Neutrophil (primary cell): ENCODE results near the gene RMI1.

ENCODE experiments used
- H3K27ac ChIP-seq: fragments of 200-600 bp; sonication (generic); 2 replicates; pipeline ENCODE4 v1.5.1; 2016; ENCODE audit warnings: mild to moderate bottlenecking, moderate library complexity
- H3K27me3 ChIP-seq: fragments of 200-600 bp; sonication (generic); 2 replicates; pipeline ENCODE4 v1.6.0; 2016; ENCODE audit warnings: mild to moderate bottlenecking
- H3K36me3 ChIP-seq: fragments of 200-600 bp; sonication (generic); 2 replicates; pipeline ENCODE4 v1.5.1; 2017
- H3K4me1 ChIP-seq, 2 experiments: fragments of 200-600 bp in 1 of 2; sonication (generic) in 1 of 2; 1 replicate in 1 of 2; 2 replicates in 1 of 2; pipeline versions ENCODE4 v1.5.1 to v1.6.1; 2013 to 2016; ENCODE audit warnings: low read depth in 1 of 2, low read length in 1 of 2, mild to moderate bottlenecking in 1 of 2, moderate library complexity in 1 of 2; ENCODE audit not compliant: control insufficient read depth in 1 of 2, insufficient read depth in 1 of 2
- H3K4me3 ChIP-seq, 2 experiments: fragments of 200-600 bp in 1 of 2; sonication (generic) in 1 of 2; 1 replicate in 1 of 2; 2 replicates in 1 of 2; pipeline ENCODE4 v1.5.1; 2013 to 2016; ENCODE audit warnings: low read depth in 1 of 2, low read length in 1 of 2, mild to moderate bottlenecking in 1 of 2, moderate library complexity in 1 of 2
- H3K9me3 ChIP-seq: fragments of 200-600 bp; sonication (generic); 2 replicates; pipeline ENCODE4 v1.5.1; 2016
- CTCF ChIP-seq: fragments of 200-600 bp; sonication (generic); IDR thresholded peaks from 2 replicates; pipeline ENCODE4 v1.5.1; 2016; ENCODE audit warnings: antibody characterized with exemption

The RMI1 gene

GRCh38 chr9:83999141-83999918, 18.7 kb downstream of the RMI1 start:
- Histone ChIP-seq H3K9me3 (no peaks in the 10 kb centered on the region), H3K36me3 (no peaks in the 10 kb centered on the region), H3K27me3 (no peaks in the 10 kb centered on the region), H3K27ac (peak overlapping the region; percentile 75), H3K4me1 (peaks cover 25 to 29% of the 10 kb centered on the region in 2 experiments), H3K4me3 (no peak overlapping the region)
- TF ChIP-seq CTCF = no peak

DNA sequence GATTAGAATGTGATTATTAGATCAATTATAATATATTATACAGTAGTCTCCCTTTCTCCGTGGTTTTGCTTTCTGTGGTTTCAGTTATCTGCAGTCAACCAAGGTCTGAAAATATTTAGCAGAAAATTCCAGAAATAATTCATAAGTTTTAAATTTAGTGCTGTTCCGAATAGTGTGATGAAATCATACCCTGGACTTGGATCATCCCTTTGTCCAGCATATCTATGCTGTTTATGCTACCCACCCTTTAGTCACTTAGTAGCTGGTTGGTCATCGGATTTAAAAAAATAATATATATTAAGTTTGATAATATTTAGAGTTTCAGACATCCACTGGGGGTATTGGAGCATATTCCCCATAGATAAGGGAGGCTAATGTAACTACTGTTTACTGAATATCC, 19.6 kb downstream of the RMI1 start:
- Histone ChIP-seq H3K9me3 (no peaks in the 10 kb centered on the region), H3K27ac (peak overlapping the region; percentile 75), H3K4me1 (peaks cover 25 to 29% of the 10 kb centered on the region in 2 experiments), H3K27me3 (no peaks in the 10 kb centered on the region), H3K4me3 (no peak overlapping the region), H3K36me3 (no peaks in the 10 kb centered on the region)
- TF ChIP-seq CTCF = no peak

DNA sequence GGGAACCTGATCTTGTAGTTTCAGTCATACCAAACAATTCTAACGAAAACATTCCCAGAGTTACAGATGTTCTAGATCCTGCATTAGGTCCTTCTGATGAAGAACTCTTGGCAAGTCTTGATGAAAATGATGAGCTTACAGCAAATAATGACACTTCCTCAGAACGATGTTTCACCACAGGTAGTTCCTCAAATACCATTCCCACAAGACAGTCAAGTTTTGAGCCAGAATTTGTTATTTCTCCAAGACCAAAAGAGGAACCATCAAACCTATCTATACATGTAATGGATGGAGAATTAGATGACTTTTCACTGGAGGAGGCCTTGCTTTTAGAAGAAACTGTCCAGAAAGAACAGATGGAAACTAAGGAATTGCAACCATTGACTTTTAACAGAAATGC, 21.0 kb downstream of the RMI1 start:
- TF ChIP-seq CTCF = no peak
- Histone ChIP-seq H3K27me3 (no peaks in the 10 kb centered on the region), H3K36me3 (no peaks in the 10 kb centered on the region), H3K27ac (peak overlapping the region; percentile 75), H3K4me3 (peak overlapping the region in 1 of 2 experiments; percentile 19), H3K9me3 (no peaks in the 10 kb centered on the region), H3K4me1 (peaks cover 25 to 29% of the 10 kb centered on the region in 2 experiments)

GRCh38 chr9:84002344-84002743, 21.7 kb downstream of the RMI1 start:
- TF ChIP-seq CTCF = no peak
- peak overlapping the region; percentile 75 for H3K27ac ChIP-seq
- H3K27me3 ChIP-seq = no peaks in the 10 kb centered on the region
- peaks cover 25 to 29% of the 10 kb centered on the region in 2 experiments for H3K4me1 ChIP-seq
- peak overlapping the region; percentile 8 to 19 for H3K4me3 ChIP-seq
- H3K36me3 ChIP-seq = no peaks in the 10 kb centered on the region
- H3K9me3 ChIP-seq = no peaks in the 10 kb centered on the region

- Histone ChIP-seq H3K27me3 (no peaks in the 10 kb centered on the region), H3K4me3 (no peak overlapping the region), H3K27ac (peak overlapping the region; percentile 75), H3K36me3 (no peaks in the 10 kb centered on the region), H3K4me1 (peaks cover 25 to 29% of the 10 kb centered on the region in 2 experiments), H3K9me3 (no peaks in the 10 kb centered on the region)
- TF ChIP-seq CTCF = no peak
These were observed 22.6 kb downstream of the RMI1 start for GRCh38 chr9:84003246-84003645.
